ENCODE results near the gene MRPL55.
A peak's percentile ranks its signal among the peaks of the same experiment; 100 is the strongest.

The MRPL55 gene

GRCh38 chr1:228139406-228139930 lies 30.4 kb upstream of the MRPL55 start:
- Histone ChIP-seq H3K27me3 (ENCODE audit: insufficient read depth, poor library complexity, severe bottlenecking) (no peaks in the 10 kb centered on the region), H3K4me3 (replicated peaks; ENCODE audit: insufficient read depth, low read length) (peak overlapping the region; percentile 97), H3K27ac (replicated peaks) (peak overlapping the region; percentile 75)
- DNase-seq (ENCODE audit: low read depth in 1 of 2, low spot score in 1 of 2) = no peak
- TF ChIP-seq GABPA (IDR thresholded peaks at IDR 0.05; ENCODE audit: low read depth) (no peak), POLR2AphosphoS5 (IDR thresholded peaks at IDR 0.05; ENCODE audit: low read depth) (peak; percentile 43; the same call in 1 of the 2 replicates)

GRCh38 chr1:228136901-228137300 lies 27.8 kb upstream of the MRPL55 start:
- no peak for TF ChIP-seq REST (IDR thresholded peaks at IDR 0.05; ENCODE audit: insufficient replicate concordance, low read depth)
- no peak for TF ChIP-seq CTCF (IDR thresholded peaks at IDR 0.05; ENCODE audit: insufficient read depth, low read length)
- TF ChIP-seq POLR2AphosphoS5 (IDR thresholded peaks at IDR 0.05; ENCODE audit: low read depth) = no peak
- no peak for TF ChIP-seq GABPA (IDR thresholded peaks at IDR 0.05; ENCODE audit: low read depth)
- no peak for TF ChIP-seq SPI1 (IDR thresholded peaks at IDR 0.05; ENCODE audit: borderline replicate concordance, low read depth)
- peak in 1 of 2 experiments; percentile 50 for DNase-seq (ENCODE audit: low read depth in 1 of 2, low spot score in 1 of 2)
- H3K27ac ChIP-seq (replicated peaks) = no peak overlapping the region
- H3K4me3 ChIP-seq (replicated peaks; ENCODE audit: insufficient read depth, low read length) = no peak overlapping the region
- no peaks in the 10 kb centered on the region for H3K27me3 ChIP-seq (ENCODE audit: insufficient read depth, poor library complexity, severe bottlenecking)

- Histone ChIP-seq H3K27ac (replicated peaks) (no peak overlapping the region), H3K27me3 (ENCODE audit: insufficient read depth, poor library complexity, severe bottlenecking) (no peaks in the 10 kb centered on the region), H3K4me3 (replicated peaks; ENCODE audit: insufficient read depth, low read length) (no peak overlapping the region)
- no peak for TF ChIP-seq SPI1 (IDR thresholded peaks at IDR 0.05; ENCODE audit: borderline replicate concordance, low read depth)
- TF ChIP-seq CTCF (IDR thresholded peaks at IDR 0.05; ENCODE audit: insufficient read depth, low read length) = no peak
- no peak for TF ChIP-seq POLR2AphosphoS5 (IDR thresholded peaks at IDR 0.05; ENCODE audit: low read depth)
- no peak for TF ChIP-seq REST (IDR thresholded peaks at IDR 0.05; ENCODE audit: insufficient replicate concordance, low read depth)
- no peak for TF ChIP-seq GABPA (IDR thresholded peaks at IDR 0.05; ENCODE audit: low read depth)
- no peak for DNase-seq (ENCODE audit: low read depth in 1 of 2, low spot score in 1 of 2)
Measured at GRCh38 chr1:228134591-228134990, 25.5 kb upstream of the MRPL55 start.

GRCh38 chr1:228131766-228132165 lies 22.7 kb upstream of the MRPL55 start:
- Histone ChIP-seq H3K27me3 (ENCODE audit: insufficient read depth, poor library complexity, severe bottlenecking) (no peaks in the 10 kb centered on the region), H3K4me3 (replicated peaks; ENCODE audit: insufficient read depth, low read length) (no peak overlapping the region), H3K27ac (replicated peaks) (no peak overlapping the region)
- TF ChIP-seq POLR2AphosphoS5 (IDR thresholded peaks at IDR 0.05; ENCODE audit: low read depth) (no peak), REST (IDR thresholded peaks at IDR 0.05; ENCODE audit: insufficient replicate concordance, low read depth) (no peak), CTCF (IDR thresholded peaks at IDR 0.05; ENCODE audit: insufficient read depth, low read length) (no peak), GABPA (IDR thresholded peaks at IDR 0.05; ENCODE audit: low read depth) (no peak), SPI1 (IDR thresholded peaks at IDR 0.05; ENCODE audit: borderline replicate concordance, low read depth) (no peak)
- no peak for DNase-seq (ENCODE audit: low read depth in 1 of 2, low spot score in 1 of 2)
